T-cell (primary cell): ENCODE data around the gene SIRPG. TPM values are rescaled to one million over a fixed set of nuclear protein-coding genes. Genes with fewer than 3 reads are reported as not detected.
"Not testable (repeated sequence)": the region's sequence is repeated elsewhere in the genome, so short reads cannot be mapped to it uniquely, and the experiment has no call there.

ENCODE experiments used
- ATAC-seq, 4 experiments: fragments of 200-7000 bp in 3 of 4; fragments of 150-1000 bp in 1 of 4; cut with Tn5 transposase; replicated peaks in 1 of 4; 1 replicate in 3 of 4; 2 replicates in 1 of 4; pipeline ENCODE4 v1.10.0; 2021; ENCODE audit warnings: moderate library complexity in 3 of 4, mild to moderate bottlenecking in 2 of 4, moderate number of reproducible peaks in 1 of 4
- CTCF ChIA-PET, 2 donors: fragments of 300-600 bp; sonication (Branson Sonifier 250); formaldehyde crosslinking; loops; one replicate each; lab custom pipeline; 2022; ENCODE audit warnings: antibody characterized with exemption in 2 of 2; lab: Charles Lee
- POLR2A ChIA-PET, 2 donors: fragments of 300-600 bp; sonication (Branson Sonifier 250); formaldehyde crosslinking; loops; one replicate each; lab custom pipeline; 2022; ENCODE audit warnings: antibody characterized with exemption in 2 of 2; lab: Charles Lee
- DNase-seq, 35 experiments: peaks; one replicate each; pipeline versions ENCODE4 v3.0.0 to v3.0.0-alpha.2; 2013 to 2023
- H3K27ac ChIP-seq: one replicate; pipeline ENCODE4 v1.5.1; 2013; ENCODE audit warnings: low read length
- H3K27me3 ChIP-seq, 2 experiments: replicated peaks in 1 of 2; 1 replicate in 1 of 2; 2 replicates in 1 of 2; pipeline versions ENCODE4 v1.6.1 to v1.7.0; 2013; ENCODE audit warnings: low read length in 1 of 2, mixed read lengths in 1 of 2; ENCODE audit not compliant: control insufficient read depth in 2 of 2, insufficient read depth in 2 of 2; ENCODE audit errors: extremely low read depth in 1 of 2
- H3K36me3 ChIP-seq, 2 donors: 1 replicate in 1 of 2; 2 replicates in 1 of 2; pipeline versions ENCODE4 v1.6.1 to v1.7.0; 2013; ENCODE audit warnings: low read length in 1 of 2; ENCODE audit not compliant: control insufficient read depth in 2 of 2, insufficient read depth in 1 of 2; ENCODE audit errors: extremely low read depth in 1 of 2
- H3K4me1 ChIP-seq, 2 experiments: 1 replicate in 1 of 2; 2 replicates in 1 of 2; pipeline versions ENCODE4 v1.6.1 to v1.7.0; 2013; ENCODE audit warnings: low read length in 2 of 2, mixed read lengths in 1 of 2; ENCODE audit not compliant: insufficient read depth in 2 of 2, control insufficient read depth in 1 of 2; ENCODE audit errors: extremely low read depth in 1 of 2
- H3K4me3 ChIP-seq, 2 donors: 1 replicate in 1 of 2; 2 replicates in 1 of 2; pipeline versions ENCODE4 v1.5.1 to v1.7.0; 2013; ENCODE audit warnings: mild to moderate bottlenecking in 2 of 2, low read length in 1 of 2, moderate library complexity in 1 of 2; ENCODE audit not compliant: control insufficient read depth in 1 of 2; ENCODE audit errors: extremely low read depth in 1 of 2
- H3K9me3 ChIP-seq: 2 replicates; pipeline ENCODE4 v1.7.0; 2013
- H3K27ac Mint-ChIP-seq, 2 donors: one replicate each; pipeline ENCODE4 v1.8.0; 2020 to 2021; ENCODE audit warnings: mild to moderate bottlenecking in 2 of 2, mixed read lengths in 2 of 2
- H3K27me3 Mint-ChIP-seq, 2 donors: one replicate each; pipeline ENCODE4 v1.8.0; 2021 to 2022; ENCODE audit warnings: mixed read lengths in 2 of 2
- H3K36me3 Mint-ChIP-seq: one replicate; pipeline ENCODE4 v1.8.0; 2021; ENCODE audit warnings: mixed read lengths
- H3K4me1 Mint-ChIP-seq, 3 donors: one replicate each; pipeline ENCODE4 v1.8.0; 2020 to 2022; ENCODE audit warnings: mixed read lengths in 3 of 3, mild to moderate bottlenecking in 1 of 3
- H3K4me3 Mint-ChIP-seq, 3 donors: one replicate each; pipeline ENCODE4 v1.8.0; 2020 to 2022; ENCODE audit warnings: mild to moderate bottlenecking in 3 of 3, mixed read lengths in 3 of 3, moderate library complexity in 3 of 3
- H3K9me3 Mint-ChIP-seq, 3 donors: one replicate each; pipeline ENCODE4 v1.8.0; 2020 to 2022; ENCODE audit warnings: mixed read lengths in 3 of 3
- WGBS: methylation state at CpG from one replicate; pipeline ENCODE4 v1.1.5; 2013; ENCODE audit warnings: missing lambda C conversion rate; ENCODE audit not compliant: insufficient coverage; 5-methylcytosine and 5-hydroxymethylcytosine counted together
- total RNA-seq, 35 experiments: library from RNA in 6 of 35; stranded (reverse) in 6 of 35; fragments of 120-200 nt in 1 of 35; gene quantifications; one replicate each; pipeline versions ENCODE4 v1.2.1 to v1.2.4 and lab custom pipeline; 2013 to 2026

The SIRPG gene
- total RNA-seq (10 to 100 TPM; 25.4 to 59.5 (median 28.6) TPM), total RNA-seq (lab: John Stamatoyannopoulos, UW) (3.4 to 37.9 (median 16.7) reads per million in 29 experiments)
- total RNA-seq (2013): 71.3 TPM

- Mint-ChIP-seq H3K4me3 (peak within 1 kb of the TSS; percentile 84 to 85 (median 84)), H3K9me3 (peaks cover 4 to 8% (median 5%) of the 10 kb centered on the region in 3 donors), H3K36me3 (peaks cover 17% of the 10 kb centered on the region), H3K27me3 (no peaks in the 10 kb centered on the region), H3K27ac (peak within 1 kb of the TSS; percentile 96 to 98), H3K4me1 (peaks cover 93 to 97% (median 94%) of the 10 kb centered on the region in 3 donors)
- ATAC-seq (peak; percentile 69 to 76 (median 72)), DNase-seq (peak in 19 of 35 experiments; percentile 9 to 58 (median 20))
- Histone ChIP-seq H3K9me3 (no peaks in the 10 kb centered on the region), H3K36me3 (peaks cover 0 to 9% of the 10 kb centered on the region in 2 donors), H3K4me1 (peaks cover 59 to 66% of the 10 kb centered on the region in 2 experiments), H3K27ac (peak within 1 kb of the TSS; percentile 68), H3K4me3 (peak within 1 kb of the TSS; percentile 63 to 76), H3K27me3 (no peaks in the 10 kb centered on the region)
- CTCF ChIA-PET: no interaction called here
- 0% methylated on average over 4 of the region's 5 CpGs for WGBS
- POLR2A ChIA-PET: no interaction called here
Observed at GRCh38 chr20:1657556-1658334, at the start of gene SIRPG. Gene SIRPG (minus strand): TSS chr20:1657779. CDS start chr20:1657714, 65 bp downstream.

DNA sequence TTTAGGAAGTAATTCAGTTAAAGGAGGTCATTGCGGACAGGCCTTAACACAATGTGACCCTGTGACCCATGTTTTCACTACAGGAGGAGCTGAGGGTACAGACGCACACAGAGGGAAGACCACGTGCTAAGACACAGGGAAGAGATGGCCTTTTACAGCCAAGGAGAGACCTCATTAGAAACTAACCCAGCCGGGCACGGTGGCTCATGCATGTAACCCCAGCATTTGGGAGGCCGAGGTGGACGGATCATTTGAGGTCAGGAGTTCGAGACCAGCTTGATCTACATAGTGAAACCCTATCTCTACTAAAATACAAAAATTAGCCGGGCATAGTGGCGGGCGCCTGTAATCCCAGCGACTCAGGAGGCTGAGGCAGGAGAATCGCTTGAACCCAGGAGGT is 49.3 kb upstream of the SIRPG start:
- ATAC-seq, H3K27me3 ChIP-seq, POLR2A ChIA-PET, H3K27me3 Mint-ChIP-seq, H3K36me3 ChIP-seq, CTCF ChIA-PET, H3K9me3 ChIP-seq, H3K27ac ChIP-seq, DNase-seq, H3K4me3 ChIP-seq, H3K36me3 Mint-ChIP-seq: not testable (repeated sequence)
- Mint-ChIP-seq H3K27ac (peak overlapping the region in 1 of 2 donors; percentile 3), H3K4me3 (peak overlapping the region in 1 of 3 donors; percentile 70), H3K4me1 (peaks cover 22 to 30% (median 24%) of the 10 kb centered on the region in 3 donors), H3K9me3 (peaks cover 2 to 12% (median 12%) of the 10 kb centered on the region in 3 donors)
- 100% methylated on average over 3 of the region's 13 CpGs for WGBS
- H3K4me1 ChIP-seq: peaks cover 14 to 16% of the 10 kb centered on the region in 2 experiments

DNA sequence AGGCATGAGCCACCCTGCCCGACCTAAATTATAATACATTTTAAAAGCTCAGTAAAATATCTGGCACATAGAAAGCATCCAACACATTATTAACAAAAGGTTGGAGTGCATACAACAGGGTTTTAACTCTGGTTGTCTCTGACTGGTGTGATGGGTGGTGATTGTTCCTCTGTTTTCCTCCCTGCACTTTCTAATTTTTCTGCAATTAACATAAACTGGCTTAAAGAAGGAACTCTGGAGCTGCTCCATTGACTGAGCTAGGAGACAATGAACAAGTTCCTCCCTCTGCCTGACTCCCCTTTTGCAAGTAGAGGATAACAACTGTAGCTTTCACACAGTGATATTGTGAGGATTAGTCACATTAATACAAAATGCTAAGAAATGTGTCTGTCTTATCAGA is 48.5 kb upstream of the SIRPG start:
- ChIA-PET CTCF (no interaction called here), POLR2A (no interaction called here)
- H3K36me3 ChIP-seq: no peaks in the 10 kb centered on the region
- peaks cover 23 to 31% (median 25%) of the 10 kb centered on the region in 3 donors for H3K4me1 Mint-ChIP-seq
- no peaks in the 10 kb centered on the region for H3K27me3 ChIP-seq
- no peak for ATAC-seq
- H3K27me3 Mint-ChIP-seq: no peaks in the 10 kb centered on the region
- H3K4me3 ChIP-seq: no peak overlapping the region
- peaks cover 14 to 16% of the 10 kb centered on the region in 2 experiments for H3K4me1 ChIP-seq
- no peak overlapping the region for H3K4me3 Mint-ChIP-seq
- H3K27ac Mint-ChIP-seq: no peak overlapping the region
- peaks cover 2 to 12% (median 12%) of the 10 kb centered on the region in 3 donors for H3K9me3 Mint-ChIP-seq
- no peak overlapping the region for H3K27ac ChIP-seq
- DNase-seq: no peak
- WGBS: no CpG with 5 or more reads among the region's 1 CpG
- no peaks in the 10 kb centered on the region for H3K36me3 Mint-ChIP-seq
- peaks cover 3% of the 10 kb centered on the region for H3K9me3 ChIP-seq

- Histone ChIP-seq H3K27me3 (no peaks in the 10 kb centered on the region), H3K4me1 (peaks cover 5 to 6% of the 10 kb centered on the region in 2 experiments), H3K4me3 (no peak overlapping the region), H3K27ac (no peak overlapping the region), H3K36me3 (no peaks in the 10 kb centered on the region), H3K9me3 (peaks cover 3% of the 10 kb centered on the region)
- no peak for DNase-seq
- ChIA-PET CTCF (no interaction called here), POLR2A (interaction anchor here in 1 of 2 donors (0.6 kb wide), 1 partner anchor 191 kb away, joined by 3 read pairs; no protein-coding TSS in a partner anchor)
- Mint-ChIP-seq H3K27ac (no peak overlapping the region), H3K36me3 (no peaks in the 10 kb centered on the region), H3K27me3 (no peaks in the 10 kb centered on the region), H3K4me1 (peaks cover 12 to 33% (median 17%) of the 10 kb centered on the region in 3 donors), H3K9me3 (peaks cover 2 to 12% (median 12%) of the 10 kb centered on the region in 3 donors), H3K4me3 (no peak overlapping the region)
- no CpG with 5 or more reads among the region's 2 CpGs for WGBS
- no peak for ATAC-seq
Observed at GRCh38 chr20:1702855-1703254, 45.3 kb upstream of the SIRPG start.

DNA sequence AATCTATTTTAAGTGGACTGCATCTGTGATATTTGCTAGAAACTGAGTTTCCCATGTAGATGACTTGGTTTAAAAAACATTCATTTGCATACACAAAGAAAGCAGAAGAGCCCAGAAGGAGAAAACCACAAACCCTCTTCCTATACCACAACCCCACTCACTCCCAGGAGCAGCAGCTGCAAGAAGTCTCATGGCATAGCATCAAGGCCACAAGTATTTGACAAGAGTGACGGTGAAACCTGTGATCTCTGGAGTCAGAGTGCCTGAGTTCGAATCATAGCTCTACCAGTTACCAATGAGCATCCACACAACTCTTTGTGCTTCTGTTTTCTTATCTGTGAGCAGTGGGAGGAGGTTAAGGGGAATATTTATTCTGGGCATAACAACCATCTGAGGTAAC is 44.7 kb upstream of the SIRPG start:
- H3K4me1 Mint-ChIP-seq: peaks cover 9 to 32% (median 15%) of the 10 kb centered on the region in 3 donors
- WGBS: no CpG with 5 or more reads among the region's 2 CpGs
- DNase-seq: no peak
- peaks cover 2 to 12% (median 12%) of the 10 kb centered on the region in 3 donors for H3K9me3 Mint-ChIP-seq
- H3K4me1 ChIP-seq: peaks cover 0 to 3% of the 10 kb centered on the region in 2 experiments
- POLR2A ChIA-PET: no interaction called here
- H3K4me3 Mint-ChIP-seq: no peak overlapping the region
- H3K36me3 Mint-ChIP-seq: no peaks in the 10 kb centered on the region
- H3K36me3 ChIP-seq: no peaks in the 10 kb centered on the region
- no peak overlapping the region for H3K4me3 ChIP-seq
- ATAC-seq: no peak
- CTCF ChIA-PET: no interaction called here
- peaks cover 3% of the 10 kb centered on the region for H3K9me3 ChIP-seq
- H3K27ac ChIP-seq: no peak overlapping the region
- H3K27me3 Mint-ChIP-seq: no peaks in the 10 kb centered on the region
- no peaks in the 10 kb centered on the region for H3K27me3 ChIP-seq
- no peak overlapping the region for H3K27ac Mint-ChIP-seq

DNA sequence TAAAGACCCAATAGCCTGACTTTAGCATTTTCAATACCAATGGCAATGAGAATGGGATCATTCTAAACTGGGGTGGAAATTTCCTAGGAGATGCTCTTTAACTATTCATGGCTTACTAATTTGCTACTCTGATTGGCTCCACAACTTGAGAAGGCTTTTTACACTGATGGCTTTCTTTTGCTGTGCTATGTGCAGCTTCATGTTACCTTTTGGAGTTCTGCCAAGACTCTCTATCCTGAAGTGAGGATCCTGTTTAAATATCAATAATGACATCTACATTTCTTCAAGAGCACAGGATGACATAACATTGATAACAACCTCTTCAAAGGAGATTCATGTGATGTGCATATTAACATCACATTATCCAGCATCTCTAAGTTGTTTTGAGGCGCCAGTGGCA is 43.4 kb upstream of the SIRPG start:
- H3K4me1 ChIP-seq: peaks cover 10 to 17% of the 10 kb centered on the region in 2 experiments
- H3K4me1 Mint-ChIP-seq: peaks cover 18 to 36% (median 23%) of the 10 kb centered on the region in 3 donors

More for the DNA sequence above, 43.4 kb upstream of the SIRPG start:
- ChIA-PET POLR2A (no interaction called here), CTCF (interaction anchor here in 1 of 2 donors (0.5 kb wide), 1 partner anchor 864 kb away, joined by 3 read pairs; no protein-coding TSS in a partner anchor)
- Histone ChIP-seq H3K36me3 (no peaks in the 10 kb centered on the region), H3K4me3 (no peak overlapping the region), H3K27ac (no peak overlapping the region), H3K9me3 (peaks cover 3% of the 10 kb centered on the region), H3K27me3 (no peaks in the 10 kb centered on the region)
- Mint-ChIP-seq H3K27me3 (no peaks in the 10 kb centered on the region), H3K9me3 (peaks cover 2 to 12% (median 12%) of the 10 kb centered on the region in 3 donors), H3K27ac (no peak overlapping the region), H3K4me3 (no peak overlapping the region), H3K36me3 (no peaks in the 10 kb centered on the region)
- DNase-seq: no peak
- no peak for ATAC-seq
- no CpG with 5 or more reads among the region's 1 CpG for WGBS
